IMR-90 (cell line): Measurements from ENCODE around the gene RAB38.

Experiments
- CEBPB ChIP-seq: IDR thresholded peaks from 2 replicates; pipeline ENCODE4 v1.6.1; 2012; ENCODE audit warnings: low read depth, low read length, improper control_type of control experiment
- CTCF ChIP-seq: conservative IDR thresholded peaks from 2 replicates; pipeline ENCODE4 v1.5.1; 2012; ENCODE audit warnings: mild to moderate bottlenecking, low read depth, low read length, improper control_type of control experiment
- ELK1 ChIP-seq: fragments of 150-350 bp; IDR thresholded peaks from 2 replicates; pipeline ENCODE4 v1.6.1; 2016; ENCODE audit warnings: low read depth, mild to moderate bottlenecking, low read length, moderate library complexity, borderline replicate concordance
- MAFK ChIP-seq: IDR thresholded peaks from 2 replicates; pipeline ENCODE4 v1.6.1; 2012; ENCODE audit warnings: low read depth, low read length, improper control_type of control experiment
- MAZ ChIP-seq: IDR thresholded peaks from 2 replicates; pipeline ENCODE4 v1.6.1; 2012; ENCODE audit warnings: low read depth, mild to moderate bottlenecking, low read length, improper control_type of control experiment, moderate library complexity, borderline replicate concordance
- MXI1 ChIP-seq: IDR thresholded peaks from 2 replicates; pipeline ENCODE4 v1.6.1; 2012; ENCODE audit warnings: low read depth, mild to moderate bottlenecking, low read length, moderate library complexity, borderline replicate concordance
- POLR2A ChIP-seq: IDR thresholded peaks from 2 replicates; pipeline ENCODE4 v1.6.1; 2012; ENCODE audit warnings: mild to moderate bottlenecking, low read depth, low read length
- RAD21 ChIP-seq: IDR thresholded peaks from 2 replicates; pipeline ENCODE4 v1.6.1; 2012; ENCODE audit warnings: low read length, improper control_type of control experiment
- RFX5 ChIP-seq: IDR thresholded peaks from 2 replicates; pipeline ENCODE4 v1.8.0; 2012; ENCODE audit warnings: low read depth, mild to moderate bottlenecking, low read length, moderate library complexity
- USF2 ChIP-seq: fragments of 150-350 bp; IDR thresholded peaks from 2 replicates; pipeline ENCODE4 v1.6.1; 2017; ENCODE audit warnings: mild to moderate bottlenecking, antibody characterized with exemption, low read length, low read depth

GRCh38 chr11:88087337-88087736 is 87.9 kb downstream of the RAB38 start:
- TF ChIP-seq POLR2A (no peak), CTCF (no peak), RAD21 (no peak), CEBPB (no peak), ELK1 (no peak), USF2 (no peak), MXI1 (no peak), MAZ (no peak), RFX5 (no peak), MAFK (no peak)
